ENCODE results near the gene GAS7.

DNA sequence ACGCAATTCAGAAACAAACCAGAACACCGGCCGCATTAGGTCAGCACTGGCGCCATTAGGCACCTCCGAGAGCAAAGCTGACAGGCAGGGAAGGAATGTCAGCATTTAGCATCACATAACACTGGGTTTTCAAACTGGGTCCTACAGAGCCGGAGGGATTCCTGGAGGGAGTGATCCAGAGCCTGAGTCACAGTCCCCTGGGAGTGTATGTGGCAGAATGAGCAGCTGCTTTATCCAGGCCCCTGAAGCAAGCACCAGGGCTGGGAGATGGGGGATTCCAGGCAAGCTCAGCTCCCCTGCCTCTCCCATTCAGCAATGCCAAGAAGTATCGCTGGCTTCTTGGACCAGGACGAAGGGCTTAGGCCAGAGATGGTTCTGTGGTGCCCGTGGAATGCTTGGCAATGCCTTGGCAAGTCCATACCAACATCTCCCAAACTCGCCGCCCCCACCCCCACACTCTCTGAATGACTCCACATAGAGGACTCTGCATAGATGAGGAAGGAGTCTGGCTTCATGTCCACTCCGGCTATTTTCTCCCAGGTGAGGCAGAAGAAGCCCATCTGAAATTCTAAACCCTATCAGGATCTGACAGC lies 20.4 kb downstream of the GAS7 start:
- TF ChIP-seq, protein P1, sequence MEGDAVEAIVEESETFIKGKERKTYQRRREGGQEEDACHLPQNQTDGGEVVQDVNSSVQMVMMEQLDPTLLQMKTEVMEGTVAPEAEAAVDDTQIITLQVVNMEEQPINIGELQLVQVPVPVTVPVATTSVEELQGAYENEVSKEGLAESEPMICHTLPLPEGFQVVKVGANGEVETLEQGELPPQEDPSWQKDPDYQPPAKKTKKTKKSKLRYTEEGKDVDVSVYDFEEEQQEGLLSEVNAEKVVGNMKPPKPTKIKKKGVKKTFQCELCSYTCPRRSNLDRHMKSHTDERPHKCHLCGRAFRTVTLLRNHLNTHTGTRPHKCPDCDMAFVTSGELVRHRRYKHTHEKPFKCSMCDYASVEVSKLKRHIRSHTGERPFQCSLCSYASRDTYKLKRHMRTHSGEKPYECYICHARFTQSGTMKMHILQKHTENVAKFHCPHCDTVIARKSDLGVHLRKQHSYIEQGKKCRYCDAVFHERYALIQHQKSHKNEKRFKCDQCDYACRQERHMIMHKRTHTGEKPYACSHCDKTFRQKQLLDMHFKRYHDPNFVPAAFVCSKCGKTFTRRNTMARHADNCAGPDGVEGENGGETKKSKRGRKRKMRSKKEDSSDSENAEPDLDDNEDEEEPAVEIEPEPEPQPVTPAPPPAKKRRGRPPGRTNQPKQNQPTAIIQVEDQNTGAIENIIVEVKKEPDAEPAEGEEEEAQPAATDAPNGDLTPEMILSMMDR (IDR thresholded peaks at IDR 0.05; ENCODE audit: insufficient read depth, low read depth, low read length) = no peak
- TF ChIP-seq EZH2 (IDR thresholded peaks at IDR 0.05; ENCODE audit: insufficient read depth, low read length) = no peak
